Measurements from ENCODE around the gene RFLNA.

DNA sequence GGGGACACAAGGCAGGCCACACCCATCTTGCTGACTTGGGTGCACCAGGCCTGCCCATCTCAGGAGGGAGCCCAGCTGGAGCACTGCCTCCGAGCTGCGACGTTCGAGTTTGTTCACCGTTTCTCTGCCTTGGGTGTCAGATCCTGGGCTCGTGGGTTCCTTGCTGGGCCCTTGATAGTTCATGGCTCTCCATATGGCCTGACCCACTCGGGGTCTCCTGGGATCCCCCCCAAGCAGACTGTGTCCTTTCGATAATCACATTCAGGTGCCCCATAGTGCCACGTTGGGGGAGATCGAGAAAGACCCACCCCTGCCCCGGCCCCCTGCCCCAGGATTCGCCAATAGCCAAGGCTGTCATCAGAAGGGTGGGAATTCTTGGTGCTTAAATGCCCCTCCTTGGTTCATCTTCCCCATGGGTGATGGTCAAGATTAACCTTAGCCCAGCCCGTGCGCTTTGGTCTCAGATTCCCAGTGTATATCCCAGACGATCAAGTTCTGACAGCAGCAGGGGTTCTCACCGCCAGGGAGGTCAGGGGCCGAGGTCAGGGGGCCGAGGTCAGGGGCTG is 7.4 kb downstream of the RFLNA start:
- TF ChIP-seq RXRA (CRISPR knock-in tag; IDR thresholded peaks at IDR 0.05): no peak
- TF ChIP-seq, protein P1, sequence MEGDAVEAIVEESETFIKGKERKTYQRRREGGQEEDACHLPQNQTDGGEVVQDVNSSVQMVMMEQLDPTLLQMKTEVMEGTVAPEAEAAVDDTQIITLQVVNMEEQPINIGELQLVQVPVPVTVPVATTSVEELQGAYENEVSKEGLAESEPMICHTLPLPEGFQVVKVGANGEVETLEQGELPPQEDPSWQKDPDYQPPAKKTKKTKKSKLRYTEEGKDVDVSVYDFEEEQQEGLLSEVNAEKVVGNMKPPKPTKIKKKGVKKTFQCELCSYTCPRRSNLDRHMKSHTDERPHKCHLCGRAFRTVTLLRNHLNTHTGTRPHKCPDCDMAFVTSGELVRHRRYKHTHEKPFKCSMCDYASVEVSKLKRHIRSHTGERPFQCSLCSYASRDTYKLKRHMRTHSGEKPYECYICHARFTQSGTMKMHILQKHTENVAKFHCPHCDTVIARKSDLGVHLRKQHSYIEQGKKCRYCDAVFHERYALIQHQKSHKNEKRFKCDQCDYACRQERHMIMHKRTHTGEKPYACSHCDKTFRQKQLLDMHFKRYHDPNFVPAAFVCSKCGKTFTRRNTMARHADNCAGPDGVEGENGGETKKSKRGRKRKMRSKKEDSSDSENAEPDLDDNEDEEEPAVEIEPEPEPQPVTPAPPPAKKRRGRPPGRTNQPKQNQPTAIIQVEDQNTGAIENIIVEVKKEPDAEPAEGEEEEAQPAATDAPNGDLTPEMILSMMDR (CRISPR knock-in tag; IDR thresholded peaks at IDR 0.05): no peak
- no peak for TF ChIP-seq TAF15 (IDR thresholded peaks at IDR 0.05; ENCODE audit: low read depth, low read length, poor library complexity, severe bottlenecking)
- TF ChIP-seq RNF2 (conservative IDR thresholded peaks at IDR 0.05; ENCODE audit: low read depth): no peak
- TF ChIP-seq, protein P2, sequence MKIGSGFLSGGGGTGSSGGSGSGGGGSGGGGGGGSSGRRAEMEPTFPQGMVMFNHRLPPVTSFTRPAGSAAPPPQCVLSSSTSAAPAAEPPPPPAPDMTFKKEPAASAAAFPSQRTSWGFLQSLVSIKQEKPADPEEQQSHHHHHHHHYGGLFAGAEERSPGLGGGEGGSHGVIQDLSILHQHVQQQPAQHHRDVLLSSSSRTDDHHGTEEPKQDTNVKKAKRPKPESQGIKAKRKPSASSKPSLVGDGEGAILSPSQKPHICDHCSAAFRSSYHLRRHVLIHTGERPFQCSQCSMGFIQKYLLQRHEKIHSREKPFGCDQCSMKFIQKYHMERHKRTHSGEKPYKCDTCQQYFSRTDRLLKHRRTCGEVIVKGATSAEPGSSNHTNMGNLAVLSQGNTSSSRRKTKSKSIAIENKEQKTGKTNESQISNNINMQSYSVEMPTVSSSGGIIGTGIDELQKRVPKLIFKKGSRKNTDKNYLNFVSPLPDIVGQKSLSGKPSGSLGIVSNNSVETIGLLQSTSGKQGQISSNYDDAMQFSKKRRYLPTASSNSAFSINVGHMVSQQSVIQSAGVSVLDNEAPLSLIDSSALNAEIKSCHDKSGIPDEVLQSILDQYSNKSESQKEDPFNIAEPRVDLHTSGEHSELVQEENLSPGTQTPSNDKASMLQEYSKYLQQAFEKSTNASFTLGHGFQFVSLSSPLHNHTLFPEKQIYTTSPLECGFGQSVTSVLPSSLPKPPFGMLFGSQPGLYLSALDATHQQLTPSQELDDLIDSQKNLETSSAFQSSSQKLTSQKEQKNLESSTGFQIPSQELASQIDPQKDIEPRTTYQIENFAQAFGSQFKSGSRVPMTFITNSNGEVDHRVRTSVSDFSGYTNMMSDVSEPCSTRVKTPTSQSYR (CRISPR knock-in tag; IDR thresholded peaks at IDR 0.05; ENCODE audit: borderline replicate concordance): no peak
